ENCODE data around the gene IL17F.

Gene IL17F

DNA sequence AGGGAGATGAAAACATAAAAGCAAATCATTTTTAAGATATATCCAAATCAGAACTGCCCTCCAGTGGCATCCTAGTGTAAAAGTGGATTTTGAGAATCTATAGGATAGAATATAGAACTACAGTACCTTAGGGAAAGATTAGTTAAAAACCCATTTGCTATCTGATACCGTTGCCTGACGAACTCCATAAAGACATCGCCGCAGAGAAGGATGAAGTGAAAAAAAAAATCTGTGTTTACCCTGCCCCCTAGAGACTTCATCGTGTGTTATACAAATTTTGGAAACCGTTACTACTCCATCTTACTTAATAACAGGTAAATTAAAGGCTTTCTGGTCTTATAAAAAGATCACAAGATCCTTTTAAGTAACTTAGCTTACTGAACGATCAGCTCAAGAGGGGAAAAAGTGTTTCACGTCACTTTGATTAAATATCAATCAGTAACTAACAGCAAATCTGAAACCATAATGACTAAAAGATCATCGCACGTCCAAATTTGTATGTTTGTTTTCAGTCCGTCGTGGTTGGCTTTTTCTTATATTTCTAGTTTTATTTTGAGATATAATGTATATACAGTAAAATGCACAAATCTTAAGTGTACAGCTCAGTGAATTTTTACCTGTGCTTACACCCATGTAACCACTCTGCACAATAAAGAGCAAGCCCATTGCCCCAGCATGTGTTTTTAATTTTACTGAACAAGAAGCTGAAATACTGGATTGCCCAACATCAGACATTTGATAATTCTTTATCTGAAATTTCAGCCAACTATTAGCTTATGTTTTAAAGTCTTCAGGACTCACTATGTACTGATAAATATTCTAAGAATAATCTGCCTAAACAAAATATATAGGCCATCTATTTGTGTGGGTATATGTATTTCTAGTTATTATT, 41.1 kb upstream of the IL17F start:
- TF ChIP-seq, protein P1, sequence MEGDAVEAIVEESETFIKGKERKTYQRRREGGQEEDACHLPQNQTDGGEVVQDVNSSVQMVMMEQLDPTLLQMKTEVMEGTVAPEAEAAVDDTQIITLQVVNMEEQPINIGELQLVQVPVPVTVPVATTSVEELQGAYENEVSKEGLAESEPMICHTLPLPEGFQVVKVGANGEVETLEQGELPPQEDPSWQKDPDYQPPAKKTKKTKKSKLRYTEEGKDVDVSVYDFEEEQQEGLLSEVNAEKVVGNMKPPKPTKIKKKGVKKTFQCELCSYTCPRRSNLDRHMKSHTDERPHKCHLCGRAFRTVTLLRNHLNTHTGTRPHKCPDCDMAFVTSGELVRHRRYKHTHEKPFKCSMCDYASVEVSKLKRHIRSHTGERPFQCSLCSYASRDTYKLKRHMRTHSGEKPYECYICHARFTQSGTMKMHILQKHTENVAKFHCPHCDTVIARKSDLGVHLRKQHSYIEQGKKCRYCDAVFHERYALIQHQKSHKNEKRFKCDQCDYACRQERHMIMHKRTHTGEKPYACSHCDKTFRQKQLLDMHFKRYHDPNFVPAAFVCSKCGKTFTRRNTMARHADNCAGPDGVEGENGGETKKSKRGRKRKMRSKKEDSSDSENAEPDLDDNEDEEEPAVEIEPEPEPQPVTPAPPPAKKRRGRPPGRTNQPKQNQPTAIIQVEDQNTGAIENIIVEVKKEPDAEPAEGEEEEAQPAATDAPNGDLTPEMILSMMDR (IDR thresholded peaks at IDR 0.05; ENCODE audit: low read depth, low read length), result peak; percentile 28
- Histone ChIP-seq H3K4me3 (ENCODE audit: low read depth, low read length) (peak overlapping the region; percentile 67), H3K4me1 (peaks cover 8% of the 10 kb centered on the region), H3K9me3 (no peaks in the 10 kb centered on the region), H3K27me3 (no peaks in the 10 kb centered on the region), H3K36me3 (peaks cover 35% of the 10 kb centered on the region)
- no peak for DNase-seq

DNA sequence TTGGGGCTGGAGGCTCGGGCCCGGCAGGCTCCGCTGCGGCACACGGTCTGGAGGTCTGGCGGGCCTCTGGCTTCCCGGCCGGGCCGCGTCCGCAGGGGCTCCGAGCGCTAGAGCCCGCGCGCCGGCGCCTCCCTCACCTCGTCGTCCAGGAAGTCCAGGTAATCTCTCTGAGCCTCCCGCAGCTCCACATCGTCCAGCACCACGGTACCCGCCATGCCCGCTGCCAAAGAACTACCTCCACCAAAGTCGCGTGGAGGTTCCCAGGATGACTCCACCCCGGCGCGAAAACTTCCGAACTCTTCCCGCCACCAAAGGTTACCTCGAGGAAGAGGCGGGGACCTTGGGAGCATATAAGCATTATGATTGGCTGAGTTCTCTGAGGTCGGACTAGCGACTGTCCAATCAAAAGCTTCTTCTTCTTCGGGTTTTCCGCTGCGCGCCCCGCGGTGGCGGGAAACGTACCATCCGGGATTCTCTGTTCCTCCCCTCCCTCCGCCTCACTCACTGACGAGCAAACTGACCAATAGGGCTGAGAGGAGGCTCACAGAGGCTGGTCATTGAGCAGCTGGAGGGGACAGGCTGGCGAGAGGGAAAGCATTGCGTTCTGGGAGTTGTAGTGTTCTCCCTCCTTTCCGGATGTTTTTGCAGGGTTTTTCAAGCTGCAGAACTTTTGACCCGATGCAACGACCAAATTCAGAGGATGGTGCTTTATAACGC, 40.3 kb upstream of the IL17F start, which contains the start of gene MCM3:
TSS of gene MCM3 (minus strand) at position 283 of the 717 bp plus-strand sequence. CDS start at position 215, 68 bp downstream.
- no peaks in the 10 kb centered on the region for H3K27me3 ChIP-seq
- peak; percentile 97 for DNase-seq
- TF ChIP-seq, protein P1 (IDR thresholded peaks at IDR 0.05; ENCODE audit: low read depth, low read length), result no peak
- H3K4me3 ChIP-seq (ENCODE audit: low read depth, low read length), result peak within 1 kb of the TSS; percentile 94
- peaks cover 43% of the 10 kb centered on the region for H3K36me3 ChIP-seq
- no peaks in the 10 kb centered on the region for H3K9me3 ChIP-seq
- H3K4me1 ChIP-seq, result peaks cover 8% of the 10 kb centered on the region

DNA sequence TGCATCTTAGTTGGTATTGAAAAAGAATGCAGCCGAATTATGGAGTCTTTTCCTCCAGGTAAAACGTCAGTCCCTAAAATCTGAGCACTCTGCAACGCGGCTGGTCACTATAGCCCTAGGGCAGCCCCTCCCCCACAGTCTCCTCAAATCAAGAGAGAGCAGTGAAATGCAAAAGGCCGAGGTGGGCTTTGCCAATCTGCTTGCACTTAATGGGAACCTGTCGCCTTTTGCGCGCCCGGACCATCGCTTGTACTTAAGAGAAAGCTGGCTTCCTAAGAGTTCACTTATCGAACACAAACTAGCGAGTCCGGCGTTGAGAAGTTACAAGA, 39.8 kb upstream of the IL17F start:
- peak; percentile 88 for DNase-seq
- TF ChIP-seq, protein P1 (IDR thresholded peaks at IDR 0.05; ENCODE audit: low read depth, low read length), result no peak
- Histone ChIP-seq H3K4me3 (ENCODE audit: low read depth, low read length) (peak overlapping the region; percentile 94), H3K27me3 (no peaks in the 10 kb centered on the region), H3K4me1 (peaks cover 8% of the 10 kb centered on the region), H3K9me3 (no peaks in the 10 kb centered on the region), H3K36me3 (peaks cover 48% of the 10 kb centered on the region)

DNA sequence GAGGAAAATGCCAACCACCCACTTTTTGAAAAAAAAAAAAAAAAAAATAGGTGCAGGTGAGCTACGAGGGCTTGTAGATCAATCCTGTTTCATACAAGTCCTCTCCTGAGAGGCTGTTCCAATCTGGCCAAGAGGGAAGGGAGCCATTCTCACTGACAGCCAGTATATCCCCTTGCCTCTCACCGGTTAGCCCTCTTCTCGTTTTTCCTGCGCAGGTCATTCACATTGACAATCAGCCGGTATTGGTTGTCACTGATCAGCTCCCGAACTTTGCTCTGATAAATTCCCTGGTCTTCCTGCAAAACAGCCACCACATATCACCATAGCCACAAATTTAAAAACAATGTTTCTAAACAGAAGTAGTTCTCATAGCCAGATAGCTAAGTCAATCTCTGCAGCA, 38.8 kb upstream of the IL17F start:
- Histone ChIP-seq H3K36me3 (peaks cover 58% of the 10 kb centered on the region), H3K4me1 (peaks cover 8% of the 10 kb centered on the region), H3K4me3 (ENCODE audit: low read depth, low read length) (peak overlapping the region; percentile 94), H3K27me3 (no peaks in the 10 kb centered on the region), H3K9me3 (no peaks in the 10 kb centered on the region)
- no peak for DNase-seq
- TF ChIP-seq, protein P1 (IDR thresholded peaks at IDR 0.05; ENCODE audit: low read depth, low read length), result no peak

DNA sequence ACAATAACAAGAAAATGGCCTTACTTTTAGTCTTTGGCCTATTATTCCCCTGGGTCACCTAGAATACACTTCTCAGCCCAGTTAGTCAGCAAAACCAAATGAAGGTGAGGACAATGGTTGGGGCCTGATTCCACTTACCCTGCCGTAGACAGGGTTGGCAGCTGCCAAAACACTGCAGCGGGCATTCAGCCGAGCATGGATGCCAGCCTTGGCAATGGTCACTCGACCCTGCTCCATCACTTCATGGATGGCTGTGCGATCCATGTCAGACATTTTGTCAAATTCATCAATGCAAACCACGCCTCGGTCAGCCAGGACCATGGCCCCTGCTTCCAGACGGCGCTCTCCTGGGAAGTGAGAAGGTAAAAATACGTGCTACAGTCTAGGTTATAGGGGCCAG, 31.8 kb upstream of the IL17F start:
- peaks cover 98% of the 10 kb centered on the region for H3K36me3 ChIP-seq
- no peak for DNase-seq
- H3K9me3 ChIP-seq, result no peaks in the 10 kb centered on the region
- no peaks in the 10 kb centered on the region for H3K27me3 ChIP-seq
- no peaks in the 10 kb centered on the region for H3K4me1 ChIP-seq
- TF ChIP-seq, protein P1 (IDR thresholded peaks at IDR 0.05; ENCODE audit: low read depth, low read length), result no peak
- H3K4me3 ChIP-seq (ENCODE audit: low read depth, low read length), result no peak overlapping the region

All from BE2C (cell line).